K562 (cell line): ENCODE results near the gene ADORA2B. TPM values are rescaled to one million over a fixed set of nuclear protein-coding genes. Genes with fewer than 3 reads are reported as not detected.
A peak's percentile ranks its signal among the peaks of the same experiment; 100 is the strongest.

Experiments
- ATAC-seq: fragments of 200-7000 bp; cut with Tn5 transposase; 3 replicates; pipeline ENCODE4 v1.9.1; 2020; ENCODE audit warnings: moderate library complexity
- BruUV-seq: library from RNA; stranded (reverse); fragments of 400-500 nt; replicated peaks from 2 replicates; lab custom pipeline; 2021; lab: Mats Ljungman, UMichigan
- CTCF ChIA-PET: fragments of 300-600 bp; formaldehyde crosslinking; extraction: SDS; loops from one replicate; lab custom pipeline; 2021; ENCODE audit warnings: low intra/inter-chr PET ratio; lab: Yijun Ruan, JAX
- POLR2A ChIA-PET: fragments of 300-600, 350-650 bp; sonication (Branson Sonifier 250); formaldehyde crosslinking; extraction: SDS; loops from one replicate; lab custom pipeline; 2021; ENCODE audit warnings: antibody characterized with exemption, inconsistent platforms; lab: Yijun Ruan, JAX
- DNase-seq, 4 experiments: peaks; one replicate each; pipeline versions ENCODE4 v3.0.0 to v3.0.0-alpha.2; 2011 to 2018; ENCODE audit warnings: low spot score in 3 of 4, mixed read lengths in 3 of 4; ENCODE audit errors: extremely low read depth in 1 of 4
- FAIRE-seq: peaks from 2 replicates; lab custom pipeline; 2011; peaks lifted over from hg19 to GRCh38; lab: Jason Lieb, UNC
- H2AFZ ChIP-seq: 2 replicates; pipeline ENCODE4 v1.6.0; 2011; ENCODE audit warnings: low read depth, low read length, control low read depth, inconsistent platforms
- H3K27ac ChIP-seq: fragments of 200-600 bp; 3 replicates; pipeline ENCODE4 v1.8.0; 2011; ENCODE audit warnings: low read depth, mild to moderate bottlenecking, control low read depth, inconsistent platforms, low read length, moderate library complexity, mixed read lengths; ENCODE audit errors: extremely low read depth
- H3K27me3 ChIP-seq, 2 experiments: fragments of 300-600 bp in 1 of 2; 2 replicates in 1 of 2; 3 replicates in 1 of 2; pipeline versions ENCODE4 v1.6.0 to v1.8.0; 2011; ENCODE audit warnings: inconsistent platforms in 2 of 2, low read length in 2 of 2, mild to moderate bottlenecking in 1 of 2, mixed read lengths in 1 of 2, moderate library complexity in 1 of 2; ENCODE audit not compliant: control insufficient read depth in 2 of 2, insufficient read depth in 2 of 2
- H3K36me3 ChIP-seq: fragments of 300-600 bp; 3 replicates; pipeline ENCODE4 v1.8.0; 2011; ENCODE audit warnings: mild to moderate bottlenecking, low read length, inconsistent platforms; ENCODE audit not compliant: control insufficient read depth, insufficient read depth
- H3K4me1 ChIP-seq, 2 experiments: fragments of 200-600 bp in 1 of 2; replicated peaks in 1 of 2; 2 replicates in 1 of 2; 3 replicates in 1 of 2; pipeline versions ENCODE4 v1.5.1 to v1.8.0; 2011; ENCODE audit warnings: inconsistent platforms in 2 of 2, low read length in 2 of 2, mild to moderate bottlenecking in 1 of 2, mixed read lengths in 1 of 2, moderate library complexity in 1 of 2; ENCODE audit not compliant: control insufficient read depth in 2 of 2, insufficient read depth in 2 of 2
- H3K4me2 ChIP-seq: 2 replicates; pipeline ENCODE4 v1.6.1; 2011; ENCODE audit warnings: low read length, control low read depth, inconsistent platforms, mixed read lengths; ENCODE audit not compliant: insufficient read depth
- H3K4me3 ChIP-seq: fragments of 200-600 bp; sonication (generic), shearing (Covaris generic); 2 replicates; pipeline ENCODE4 v1.5.1; 2016; ENCODE audit warnings: control low read depth, inconsistent platforms
- H3K79me2 ChIP-seq: fragments of 200-600 bp; 3 replicates; pipeline ENCODE4 v1.8.0; 2011; ENCODE audit warnings: low read length, inconsistent platforms; ENCODE audit not compliant: control insufficient read depth, insufficient read depth
- H3K9ac ChIP-seq, 2 experiments: 2 replicates each; pipeline versions ENCODE4 v1.6.0 to v1.6.1; 2011; ENCODE audit warnings: low read depth in 2 of 2, low read length in 2 of 2, control low read depth in 1 of 2, inconsistent platforms in 1 of 2, mild to moderate bottlenecking in 1 of 2, mixed read lengths in 1 of 2; ENCODE audit not compliant: insufficient read depth in 1 of 2
- H3K9me1 ChIP-seq: one replicate; pipeline ENCODE4 v1.6.0; 2011; ENCODE audit warnings: inconsistent platforms, mild to moderate bottlenecking, low read length, moderate library complexity; ENCODE audit not compliant: control insufficient read depth, insufficient read depth
- H3K9me3 ChIP-seq: replicated peaks from 2 replicates; pipeline ENCODE4 v1.5.1; 2011; ENCODE audit warnings: low read depth, low read length, inconsistent platforms; ENCODE audit not compliant: control insufficient read depth, insufficient read depth
- H4K20me1 ChIP-seq: replicated peaks from 2 replicates; pipeline ENCODE4 v1.6.1; 2011; ENCODE audit warnings: low read length, inconsistent platforms, mixed read lengths; ENCODE audit not compliant: control insufficient read depth, insufficient read depth
- ARID2 ChIP-seq: fragments of 450-650 bp; IDR thresholded peaks from 2 replicates; pipeline ENCODE4 v1.6.1; 2017; ENCODE audit warnings: antibody characterized with exemption, mild to moderate bottlenecking
- DIDO1 ChIP-seq: fragments of 450-650 bp; IDR thresholded peaks from 2 replicates; pipeline ENCODE4 v1.6.1; 2016; ENCODE audit warnings: low read depth, missing biosample characterization, missing genetic modification characterization
- EZH2 ChIP-seq: IDR thresholded peaks from 2 replicates; pipeline ENCODE4 v1.6.1; 2012; ENCODE audit warnings: low read depth, mild to moderate bottlenecking, inconsistent platforms, low read length, borderline replicate concordance
- MBD2 ChIP-seq: sonication (generic); IDR thresholded peaks from 2 replicates; pipeline ENCODE4 v1.6.1; 2016; ENCODE audit warnings: low read depth, borderline replicate concordance
- MTA2 ChIP-seq: fragments of 450-650 bp; IDR thresholded peaks from 2 replicates; pipeline ENCODE4 v1.6.1; 2016; ENCODE audit warnings: low read depth
- NCOR1 ChIP-seq: fragments of 450-650 bp; IDR thresholded peaks from 2 replicates; pipeline ENCODE4 v1.6.1; 2016; ENCODE audit warnings: mild to moderate bottlenecking, moderate library complexity
- PTRF ChIP-seq: fragments of 450-650 bp; IDR thresholded peaks from 2 replicates; pipeline ENCODE4 v1.6.1; 2016; ENCODE audit warnings: mild to moderate bottlenecking, missing genetic modification characterization, missing compliant biosample characterization
- RBBP5 ChIP-seq: fragments of 200-600 bp; sonication (generic); IDR thresholded peaks from 2 replicates; pipeline ENCODE4 v1.6.1; 2012; ENCODE audit warnings: borderline replicate concordance, mild to moderate bottlenecking, low read length, control low read depth, inconsistent platforms; ENCODE audit not compliant: insufficient read depth, poor library complexity, severe bottlenecking
- SMAD4 ChIP-seq: fragments of 250-450 bp; sonication (Bioruptor Pico); conservative IDR thresholded peaks from 2 replicates; pipeline ENCODE4 v1.8.0; 2021; ENCODE audit warnings: inconsistent platforms, mild to moderate bottlenecking, moderate library complexity
- SMARCA5 ChIP-seq: fragments of 450-650 bp; IDR thresholded peaks from 2 replicates; pipeline ENCODE4 v1.6.1; 2016
- TRIM24 ChIP-seq, 2 experiments: fragments of 450-650 bp; IDR thresholded peaks; 2 replicates each; pipeline ENCODE4 v1.6.1; 2016
- ZNF140 ChIP-seq: fragments of 250-450 bp; sonication (Bioruptor Pico); IDR thresholded peaks from 2 replicates; pipeline ENCODE4 v1.8.0; 2021; ENCODE audit warnings: moderate library complexity, mild to moderate bottlenecking, inconsistent platforms
- ZNF75A ChIP-seq: fragments of 450-650 bp; formaldehyde crosslinking; IDR thresholded peaks from 2 replicates; pipeline ENCODE4 v1.4.0; 2020; ENCODE audit warnings: mild to moderate bottlenecking
- WGBS: fragments of 100-300 bp; shearing (Covaris generic); methylation state at CpG from one replicate; pipeline ENCODE4 v1.1.6; 2016; ENCODE audit warnings: low coverage, mixed read lengths; ENCODE audit not compliant: insufficient coverage; ENCODE audit errors: missing lambda C conversion rate; 5-methylcytosine and 5-hydroxymethylcytosine counted together
- in situ Hi-C: fragments of 300-500 bp; cut with MboI; formaldehyde crosslinking; loops from 4 replicates; pipeline ENCODE4 v1.15.0; 2018; ENCODE audit warnings: inconsistent platforms, mixed read lengths
- intact Hi-C: fragments of 100-400 bp; cut with micrococcal nuclease; formaldehyde crosslinking; loops from 2 replicates; pipeline ENCODE4 v1.14.2; 2022
- polyA plus RNA-seq, 8 experiments: library from polyadenylated mRNA; depleted of rRNA in 4 of 8; stranded (reverse) in 5 of 8; unstranded in 3 of 8; fragments of >200 nt; fragmentation: Nextera tagmentation in 2 of 8; fragmentation: Illumina TruSeq in 1 of 8; extraction: Ambion mirVana in 2 of 8; extraction: Trizol in 1 of 8; gene quantifications; 2 replicates each; pipeline versions ENCODE4 v1.2.1 to v1.2.3, GENCODE V29; 2011 to 2014; ENCODE audit warnings: inconsistent platforms in 1 of 8, missing spikeins in 1 of 8
- total RNA-seq, 7 experiments: library from RNA; depleted of rRNA in 6 of 7; stranded (reverse); fragments of >200 nt in 6 of 7; fragmentation: Illumina TruSeq in 2 of 7; extraction: Trizol in 2 of 7; gene quantifications; 2 replicates each; pipeline versions ENCODE4 v1.2.1 to v1.2.3, GENCODE V29; 2011 to 2021; ENCODE audit warnings: low replicate concordance in 1 of 7
- TF ChIP-seq, protein P1 (sequence below): fragments of 200-400 bp; formaldehyde crosslinking; IDR thresholded peaks from 2 replicates; pipeline ENCODE4 v1.6.1; 2017; ENCODE audit warnings: mild to moderate bottlenecking, low read depth, low read length, moderate library complexity
- TF ChIP-seq, protein P2 (sequence below): sonication (generic); formaldehyde crosslinking; IDR thresholded peaks from 2 replicates; pipeline ENCODE4 v1.8.1; 2023; ENCODE audit warnings: mild to moderate bottlenecking, missing genetic modification reagents
- TF ChIP-seq, protein P3 (sequence below): fragments of 450-650 bp; formaldehyde crosslinking; conservative IDR thresholded peaks from 2 replicates; pipeline ENCODE4 v1.4.0; 2022; ENCODE audit warnings: mild to moderate bottlenecking, missing genetic modification characterization

ADORA2B gene
- total and polyA plus RNA-seq, 9 of the 15 experiments (the other 6 are each of a cell fraction or from before 2014, with no cell fraction given): 6.4 to 16.6 (median 10.5) TPM

DNA sequence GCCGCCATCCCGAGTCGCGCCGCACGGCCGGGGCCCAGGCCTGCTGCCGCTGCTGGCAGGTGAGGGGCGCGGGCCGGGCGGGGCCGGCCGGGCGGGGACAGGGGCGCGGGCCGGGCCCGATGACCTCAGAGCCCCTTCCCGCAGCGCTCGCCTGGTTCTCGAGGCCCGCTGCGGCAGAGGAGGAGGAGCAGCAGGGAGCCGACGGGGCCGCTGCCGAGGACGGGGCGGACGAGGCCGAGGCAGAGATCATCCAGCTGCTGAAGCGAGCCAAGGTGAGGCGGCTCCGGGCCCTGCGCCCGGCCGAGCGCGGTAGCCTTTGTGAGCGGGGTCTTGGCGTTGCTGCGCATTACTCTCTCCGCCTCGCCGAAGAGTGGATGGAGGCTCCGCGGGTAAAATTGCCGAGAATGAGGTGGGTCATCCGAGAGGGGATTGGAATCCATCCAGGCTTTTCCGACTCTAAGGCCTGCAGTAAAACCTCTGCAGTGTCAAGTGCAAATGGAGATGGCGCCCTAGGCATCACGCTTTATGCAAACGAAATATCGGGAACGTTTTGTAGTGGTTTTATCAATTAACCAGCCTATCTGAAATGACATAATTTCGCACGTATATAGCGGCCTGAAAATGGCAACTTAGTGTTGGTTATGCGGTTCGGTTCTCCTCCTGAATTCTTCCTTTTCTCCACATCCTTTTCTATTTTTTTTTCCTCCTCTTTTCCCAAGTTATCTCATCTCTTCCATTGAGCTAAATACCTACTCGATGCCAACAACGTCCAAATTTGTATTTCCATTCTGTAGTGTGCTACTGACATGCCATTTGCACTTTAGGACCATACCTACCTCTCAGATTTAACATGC is 55.3 kb downstream of the ADORA2B start:
- peak overlapping the region; percentile 84 for H3K4me3 ChIP-seq
- peak overlapping the region; percentile 85 for H3K27ac ChIP-seq
- peak overlapping the region; percentile 91 for H2AFZ ChIP-seq
- WGBS: 0% methylated on average over 14 of the region's 64 CpGs
- DNase-seq (peak in 1 of 4 experiments; percentile 45), FAIRE-seq (peak; percentile 32), ATAC-seq (peak; percentile 68)
- H3K27me3 ChIP-seq: no peaks in the 10 kb centered on the region
- peaks cover 8 to 15% of the 10 kb centered on the region in 2 experiments; a peak in 2 of 5 replicates for H3K4me1 ChIP-seq
- peaks cover 45% of the 10 kb centered on the region for H3K36me3 ChIP-seq
- ChIA-PET POLR2A (interaction anchor here (0.6 to 2.1 kb wide), 6 partner anchors 9 to 55 kb away, joined by 3 to 14 read pairs (median 4); partner anchors contain the start of gene ADORA2B), CTCF (interaction anchor here (0.7 to 2.1 kb wide), 2 partner anchors 55 to 172 kb away, joined by 3 to 12 read pairs; partner anchors contain the start of gene ADORA2B)
- H3K9me3 ChIP-seq: peaks cover 10% of the 10 kb centered on the region
- H3K4me2 ChIP-seq: peak overlapping the region; percentile 79
- H3K9me1 ChIP-seq: no peaks in the 10 kb centered on the region
- intact Hi-C loops: loop anchor here (10.0 kb wide), 1 partner anchor 215 kb away; the partner anchor contains the start of genes NCOR1 and PIGL
- BruUV-seq: no TSS peak
- in situ Hi-C loops: loop anchor here (10.0 kb wide), 1 partner anchor 55 kb away; the partner anchor contains the start of gene ADORA2B
- peak overlapping the region; percentile 76 to 97 for H3K9ac ChIP-seq
- H4K20me1 ChIP-seq: no peaks in the 10 kb centered on the region
- peaks cover 31% of the 10 kb centered on the region for H3K79me2 ChIP-seq
- TF ChIP-seq ZNF75A (no peak), ZNF140 (no peak), RBBP5 (peak; percentile 72), NCOR1 (no peak), ARID2 (no peak), PTRF (no peak), MBD2 (no peak), MTA2 (no peak), EZH2 (no peak), SMARCA5 (no peak), SMAD4 (CRISPR knock-in tag) (no peak), DIDO1 (no peak), TRIM24 (IDR thresholded peaks at IDR 0.05) (no peak)
- TF ChIP-seq, protein P1, sequence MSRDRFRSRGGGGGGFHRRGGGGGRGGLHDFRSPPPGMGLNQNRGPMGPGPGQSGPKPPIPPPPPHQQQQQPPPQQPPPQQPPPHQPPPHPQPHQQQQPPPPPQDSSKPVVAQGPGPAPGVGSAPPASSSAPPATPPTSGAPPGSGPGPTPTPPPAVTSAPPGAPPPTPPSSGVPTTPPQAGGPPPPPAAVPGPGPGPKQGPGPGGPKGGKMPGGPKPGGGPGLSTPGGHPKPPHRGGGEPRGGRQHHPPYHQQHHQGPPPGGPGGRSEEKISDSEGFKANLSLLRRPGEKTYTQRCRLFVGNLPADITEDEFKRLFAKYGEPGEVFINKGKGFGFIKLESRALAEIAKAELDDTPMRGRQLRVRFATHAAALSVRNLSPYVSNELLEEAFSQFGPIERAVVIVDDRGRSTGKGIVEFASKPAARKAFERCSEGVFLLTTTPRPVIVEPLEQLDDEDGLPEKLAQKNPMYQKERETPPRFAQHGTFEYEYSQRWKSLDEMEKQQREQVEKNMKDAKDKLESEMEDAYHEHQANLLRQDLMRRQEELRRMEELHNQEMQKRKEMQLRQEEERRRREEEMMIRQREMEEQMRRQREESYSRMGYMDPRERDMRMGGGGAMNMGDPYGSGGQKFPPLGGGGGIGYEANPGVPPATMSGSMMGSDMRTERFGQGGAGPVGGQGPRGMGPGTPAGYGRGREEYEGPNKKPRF: no peak
- TF ChIP-seq, protein P2, sequence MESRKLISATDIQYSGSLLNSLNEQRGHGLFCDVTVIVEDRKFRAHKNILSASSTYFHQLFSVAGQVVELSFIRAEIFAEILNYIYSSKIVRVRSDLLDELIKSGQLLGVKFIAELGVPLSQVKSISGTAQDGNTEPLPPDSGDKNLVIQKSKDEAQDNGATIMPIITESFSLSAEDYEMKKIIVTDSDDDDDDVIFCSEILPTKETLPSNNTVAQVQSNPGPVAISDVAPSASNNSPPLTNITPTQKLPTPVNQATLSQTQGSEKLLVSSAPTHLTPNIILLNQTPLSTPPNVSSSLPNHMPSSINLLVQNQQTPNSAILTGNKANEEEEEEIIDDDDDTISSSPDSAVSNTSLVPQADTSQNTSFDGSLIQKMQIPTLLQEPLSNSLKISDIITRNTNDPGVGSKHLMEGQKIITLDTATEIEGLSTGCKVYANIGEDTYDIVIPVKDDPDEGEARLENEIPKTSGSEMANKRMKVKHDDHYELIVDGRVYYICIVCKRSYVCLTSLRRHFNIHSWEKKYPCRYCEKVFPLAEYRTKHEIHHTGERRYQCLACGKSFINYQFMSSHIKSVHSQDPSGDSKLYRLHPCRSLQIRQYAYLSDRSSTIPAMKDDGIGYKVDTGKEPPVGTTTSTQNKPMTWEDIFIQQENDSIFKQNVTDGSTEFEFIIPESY (CRISPR knock-in tag): no peak
- TF ChIP-seq, protein P3, sequence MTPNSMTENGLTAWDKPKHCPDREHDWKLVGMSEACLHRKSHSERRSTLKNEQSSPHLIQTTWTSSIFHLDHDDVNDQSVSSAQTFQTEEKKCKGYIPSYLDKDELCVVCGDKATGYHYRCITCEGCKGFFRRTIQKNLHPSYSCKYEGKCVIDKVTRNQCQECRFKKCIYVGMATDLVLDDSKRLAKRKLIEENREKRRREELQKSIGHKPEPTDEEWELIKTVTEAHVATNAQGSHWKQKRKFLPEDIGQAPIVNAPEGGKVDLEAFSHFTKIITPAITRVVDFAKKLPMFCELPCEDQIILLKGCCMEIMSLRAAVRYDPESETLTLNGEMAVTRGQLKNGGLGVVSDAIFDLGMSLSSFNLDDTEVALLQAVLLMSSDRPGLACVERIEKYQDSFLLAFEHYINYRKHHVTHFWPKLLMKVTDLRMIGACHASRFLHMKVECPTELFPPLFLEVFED (CRISPR knock-in tag): no peak
